Endometrial microvascular endothelial cells (primary cell): ENCODE data around the gene PRTG. TPM values are rescaled to one million over a fixed set of nuclear protein-coding genes. Genes with fewer than 3 reads are reported as not detected.
"Not testable (repeated sequence)": the region's sequence is repeated elsewhere in the genome, so short reads cannot be mapped to it uniquely, and the experiment has no call there.

Experiments
- in situ Hi-C: cut with HindIII; loops from 2 replicates; pipeline ENCODE4 v1.10.0; 2017; ENCODE audit warnings: low sequenced_read_pairs, low pct_unique_long_range_greater_than_20kb; ENCODE audit errors: inconsistent ontology term
- total RNA-seq: library from RNA; depleted of rRNA; stranded (reverse); fragments of >200 nt; gene quantifications from one replicate; pipeline ENCODE4 v1.2.3, GENCODE V29; 2015; ENCODE audit errors: inconsistent ontology term

The PRTG gene
- total RNA-seq, 1 donor from 2014 or later, result 4.4 TPM

- in situ Hi-C loops, result not testable (repeated sequence)
These were observed 10.5 kb upstream of the PRTG start for GRCh38 chr15:55753433-55753832.

GRCh38 chr15:55750706-55751105, 7.8 kb upstream of the PRTG start:
- in situ Hi-C loops, result no loop called here

- in situ Hi-C loops, result no loop called here
These were observed 1.0 kb upstream of the PRTG start for GRCh38 chr15:55743729-55744655.

GRCh38 chr15:55742498-55742926, 440 bp downstream of the PRTG start:
- in situ Hi-C loops, result no loop called here

- in situ Hi-C loops, result no loop called here
These were observed 987 bp downstream of the PRTG start for GRCh38 chr15:55741833-55742497.

- in situ Hi-C loops, result no loop called here
These were observed 1.7 kb downstream of the PRTG start for GRCh38 chr15:55740981-55741832.

GRCh38 chr15:55740359-55740878, 2.5 kb downstream of the PRTG start:
- in situ Hi-C loops, result no loop called here

- in situ Hi-C loops, result no loop called here
These were observed 3.3 kb downstream of the PRTG start for GRCh38 chr15:55739641-55740040.

- in situ Hi-C loops, result no loop called here
These were observed 4.2 kb downstream of the PRTG start for GRCh38 chr15:55738715-55739114.

GRCh38 chr15:55737373-55737772, 5.6 kb downstream of the PRTG start:
- in situ Hi-C loops, result no loop called here

GRCh38 chr15:55736756-55737155, 6.2 kb downstream of the PRTG start:
- in situ Hi-C loops, result no loop called here

GRCh38 chr15:55734641-55735040, 8.3 kb downstream of the PRTG start:
- in situ Hi-C loops, result no loop called here

GRCh38 chr15:55733461-55733860, 9.5 kb downstream of the PRTG start:
- in situ Hi-C loops, result not testable (repeated sequence)

GRCh38 chr15:55721554-55722185, 21.3 kb downstream of the PRTG start:
- in situ Hi-C loops, result no loop called here

- in situ Hi-C loops, result no loop called here
These were observed 27.4 kb downstream of the PRTG start for GRCh38 chr15:55715355-55716076.

- in situ Hi-C loops, result no loop called here
These were observed 28.9 kb downstream of the PRTG start for GRCh38 chr15:55714064-55714463.

- in situ Hi-C loops, result no loop called here
These were observed 30.6 kb downstream of the PRTG start for GRCh38 chr15:55712363-55712762.

GRCh38 chr15:55710286-55710685, 32.7 kb downstream of the PRTG start:
- in situ Hi-C loops, result no loop called here
